Measurements from ENCODE around the gene OXCT1.
"Not testable (repeated sequence)": the region's sequence is repeated elsewhere in the genome, so short reads cannot be mapped to it uniquely, and the experiment has no call there.

OXCT1 gene

GRCh38 chr5:41721516-41721915 lies 148.7 kb downstream of the OXCT1 start:
- DNase-seq (ENCODE audit: low read depth in 2 of 2): no peak

GRCh38 chr5:41716382-41716781 lies 153.8 kb downstream of the OXCT1 start:
- no peak for DNase-seq (ENCODE audit: low read depth in 2 of 2)

GRCh38 chr5:41714446-41714845 lies 155.8 kb downstream of the OXCT1 start:
- DNase-seq (ENCODE audit: low read depth in 2 of 2): not testable (repeated sequence)

- no peak for DNase-seq (ENCODE audit: low read depth in 2 of 2)
These were observed 161.7 kb downstream of the OXCT1 start for GRCh38 chr5:41708604-41708940.

- no peak for DNase-seq (ENCODE audit: low read depth in 2 of 2)
These were observed 162.2 kb downstream of the OXCT1 start for GRCh38 chr5:41707853-41708603.

- no peak for DNase-seq (ENCODE audit: low read depth in 2 of 2)
These were observed 174.2 kb downstream of the OXCT1 start for GRCh38 chr5:41695920-41696582.

- DNase-seq (ENCODE audit: low read depth in 2 of 2): no peak
These were observed 183.5 kb downstream of the OXCT1 start for GRCh38 chr5:41686767-41687166.

- DNase-seq (ENCODE audit: low read depth in 2 of 2): no peak
These were observed 184.0 kb downstream of the OXCT1 start for GRCh38 chr5:41686191-41686590.

- no peak for DNase-seq (ENCODE audit: low read depth in 2 of 2)
These were observed 187.0 kb downstream of the OXCT1 start for GRCh38 chr5:41683181-41683580.

GRCh38 chr5:41682641-41683040 lies 187.6 kb downstream of the OXCT1 start:
- DNase-seq (ENCODE audit: low read depth in 2 of 2): no peak

GRCh38 chr5:41681840-41682239 lies 188.4 kb downstream of the OXCT1 start:
- no peak for DNase-seq (ENCODE audit: low read depth in 2 of 2)

All from stimulated activated CD8-positive, alpha-beta memory T cell treated with anti-CD3 and anti-CD28 coated beads, Interleukin-7, amount 100 ng/mL, for 1 hour (primary cell).